GM19099 (cell line): ENCODE results near the gene CREBRF.

ENCODE experiments used
- POLR2A ChIP-seq: IDR thresholded peaks from 3 replicates; pipeline ENCODE4 v1.6.1; 2011; ENCODE audit warnings: low read depth; ENCODE audit not compliant: insufficient read length; ENCODE audit errors: extremely low read depth

The CREBRF gene

DNA sequence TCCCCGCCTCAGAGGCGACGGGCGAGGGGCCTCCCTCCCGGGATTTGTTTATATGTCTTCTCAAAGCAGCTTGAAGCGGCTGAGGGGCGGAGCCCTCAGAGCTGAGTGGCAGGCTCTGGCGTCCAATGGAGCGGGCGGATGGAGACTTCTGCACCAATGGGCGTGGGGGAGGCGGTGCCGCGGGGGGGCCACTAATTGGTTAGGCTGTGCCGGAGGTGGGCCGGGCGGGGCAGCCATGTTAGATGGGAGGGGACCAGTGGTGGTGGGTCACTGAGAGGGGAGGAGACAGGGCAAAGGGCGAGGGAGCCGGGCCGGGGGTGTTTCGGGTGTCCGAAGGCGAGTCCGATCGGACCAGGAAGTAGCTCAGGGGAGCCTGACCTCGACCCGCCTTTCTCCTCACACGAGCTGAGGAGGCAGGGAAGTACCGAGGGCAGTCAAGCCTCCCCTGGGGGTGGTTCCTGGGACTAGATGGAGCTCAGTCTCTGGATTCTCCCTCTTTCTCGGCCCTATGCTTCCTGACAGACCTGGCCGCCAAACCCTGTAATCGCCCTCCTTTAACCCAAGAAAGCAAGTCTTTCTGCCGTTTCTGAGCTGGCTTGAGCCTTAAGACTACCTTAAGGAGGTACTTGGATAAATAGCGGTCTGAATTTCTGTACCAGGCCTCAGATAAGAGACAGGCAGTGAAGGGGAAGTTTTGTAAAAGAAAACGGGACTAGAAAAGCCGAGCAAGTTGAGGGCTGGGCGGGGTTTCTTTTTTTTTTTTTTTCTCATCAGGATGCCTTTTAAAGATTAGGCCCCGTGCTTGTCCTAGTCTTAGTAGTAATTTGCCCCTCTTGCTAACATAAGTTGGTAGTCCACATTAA, 1.1 kb downstream of the CREBRF start:
- TF ChIP-seq POLR2A = peak; percentile 70

DNA sequence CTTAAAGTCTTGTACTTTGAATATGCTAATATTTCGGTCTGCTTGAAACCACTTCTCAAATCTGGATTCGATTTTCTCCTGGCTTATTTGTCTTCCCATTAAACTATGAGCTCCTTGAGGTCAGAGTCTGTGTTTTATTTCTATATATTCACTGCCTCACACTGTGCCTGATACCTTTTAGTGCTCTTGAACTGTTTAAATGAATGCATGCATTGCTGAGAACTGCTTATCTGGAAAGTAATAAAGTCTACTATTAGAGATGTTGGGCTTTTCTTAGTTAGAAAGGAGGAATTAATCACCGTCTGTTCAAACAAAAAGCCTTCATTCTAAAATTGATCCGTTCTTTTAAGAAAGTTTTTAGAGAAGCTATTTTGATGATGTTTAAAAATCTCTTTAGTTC, 6.0 kb downstream of the CREBRF start:
- no peak for TF ChIP-seq POLR2A

DNA sequence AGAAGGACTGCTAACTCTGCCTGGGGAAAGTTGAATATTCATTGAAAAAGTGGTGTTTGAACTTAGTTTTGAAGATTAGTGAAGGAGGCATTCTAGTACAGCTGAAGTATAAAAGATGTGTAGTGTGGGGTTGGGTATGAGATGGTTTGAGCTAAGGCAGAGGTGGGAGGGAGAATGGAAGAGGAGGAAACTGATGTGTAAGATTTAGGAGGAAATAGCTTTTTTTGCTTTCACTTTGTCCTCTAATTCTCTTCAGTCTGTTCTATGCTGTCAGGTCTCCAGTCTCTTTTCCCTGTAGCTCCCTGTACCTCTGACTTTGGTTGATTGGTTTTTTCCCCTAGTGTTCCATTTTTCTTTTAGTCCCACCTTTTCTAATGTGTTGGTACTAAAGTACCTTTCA, 9.0 kb downstream of the CREBRF start:
- no peak for TF ChIP-seq POLR2A

DNA sequence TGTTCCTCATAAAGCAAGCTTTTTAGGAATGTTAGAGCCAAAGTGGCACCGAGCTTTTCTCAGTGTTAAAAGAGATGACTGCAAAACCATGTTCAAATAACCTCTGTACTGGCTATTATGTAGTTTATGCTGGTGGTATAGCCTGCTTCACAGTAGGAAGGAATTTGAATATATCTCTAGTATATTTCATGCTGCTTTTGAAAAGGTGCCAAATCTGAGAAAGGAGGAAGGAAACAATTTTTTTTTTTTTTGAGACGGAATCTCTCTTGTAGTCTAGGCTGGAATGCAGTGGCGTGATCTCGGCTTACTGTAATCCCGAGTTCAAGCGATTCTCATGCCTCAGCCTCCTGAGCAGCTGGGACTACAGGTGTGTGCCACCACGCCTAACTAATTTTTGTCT, 13.5 kb downstream of the CREBRF start:
- TF ChIP-seq POLR2A = no peak

DNA sequence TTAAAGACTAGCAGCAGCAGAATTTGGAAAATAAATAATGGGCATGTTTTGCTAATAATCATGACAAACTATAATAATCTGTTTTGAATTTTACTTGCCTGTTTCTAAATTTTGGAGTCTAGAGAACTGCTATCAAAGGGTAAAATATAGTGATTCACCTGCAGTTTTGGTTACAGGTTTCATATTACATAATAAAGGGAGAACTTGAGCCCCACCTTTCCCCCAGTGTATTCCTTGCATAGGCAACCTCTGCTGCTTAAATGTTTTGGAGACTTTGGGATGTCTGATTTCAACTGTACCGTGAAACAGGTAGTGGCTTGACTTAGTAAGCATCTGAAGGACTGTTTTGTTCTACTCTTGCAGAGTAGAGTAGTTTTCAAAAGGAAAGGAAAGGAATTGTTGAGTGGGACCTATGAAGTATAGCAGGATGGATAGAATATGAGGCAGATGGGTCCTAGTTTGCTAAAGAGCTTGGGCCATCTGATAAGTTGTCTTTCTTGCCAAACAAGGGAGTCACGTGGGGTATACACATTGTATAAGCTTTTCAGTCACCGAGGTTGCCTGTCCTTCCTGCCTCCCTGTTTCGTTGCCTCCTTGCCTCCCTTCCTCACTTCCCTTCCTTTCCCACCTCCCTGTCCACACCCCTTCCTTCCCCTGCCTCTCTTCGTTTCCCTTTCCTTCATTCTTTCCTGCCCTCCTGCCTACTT, 19.1 kb downstream of the CREBRF start:
- TF ChIP-seq POLR2A = no peak

DNA sequence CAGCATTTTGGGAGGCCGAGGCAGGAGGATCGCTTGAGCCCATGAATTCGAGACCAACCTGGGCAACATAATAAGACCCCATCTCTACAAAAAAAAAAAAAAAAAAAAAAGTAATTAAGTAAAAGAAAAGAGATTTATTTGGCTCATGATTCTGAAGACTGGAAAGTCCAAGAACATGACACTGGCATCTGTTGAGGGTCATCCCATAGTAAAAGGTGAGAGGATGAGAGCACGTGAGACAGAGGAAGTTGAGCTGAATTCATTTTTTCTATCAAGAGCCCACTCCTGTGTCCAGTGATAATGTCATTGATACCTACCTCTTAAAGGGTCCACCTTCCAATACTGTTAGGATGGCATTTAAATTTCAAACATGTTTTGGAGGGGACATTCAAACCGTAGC, 19.8 kb downstream of the CREBRF start:
- TF ChIP-seq POLR2A = no peak

DNA sequence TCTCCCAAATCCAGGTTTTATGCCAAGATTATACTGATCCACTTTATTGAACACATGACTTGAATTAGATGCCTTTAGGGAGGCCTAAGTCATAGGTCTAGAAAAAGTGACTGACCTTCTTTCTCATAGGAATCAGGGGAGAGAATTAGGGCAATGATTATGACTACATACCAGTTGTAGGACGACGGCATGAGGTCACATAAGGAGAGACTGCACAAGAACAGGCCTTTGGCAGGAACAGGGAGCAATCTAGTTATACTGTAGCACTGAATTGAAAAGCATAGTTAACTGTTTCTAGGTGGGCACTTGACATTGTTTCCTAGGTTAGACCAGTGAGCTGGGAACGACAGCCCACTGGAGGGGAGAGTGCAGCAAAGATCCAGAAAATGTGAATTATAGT, 22.7 kb downstream of the CREBRF start:
- no peak for TF ChIP-seq POLR2A

DNA sequence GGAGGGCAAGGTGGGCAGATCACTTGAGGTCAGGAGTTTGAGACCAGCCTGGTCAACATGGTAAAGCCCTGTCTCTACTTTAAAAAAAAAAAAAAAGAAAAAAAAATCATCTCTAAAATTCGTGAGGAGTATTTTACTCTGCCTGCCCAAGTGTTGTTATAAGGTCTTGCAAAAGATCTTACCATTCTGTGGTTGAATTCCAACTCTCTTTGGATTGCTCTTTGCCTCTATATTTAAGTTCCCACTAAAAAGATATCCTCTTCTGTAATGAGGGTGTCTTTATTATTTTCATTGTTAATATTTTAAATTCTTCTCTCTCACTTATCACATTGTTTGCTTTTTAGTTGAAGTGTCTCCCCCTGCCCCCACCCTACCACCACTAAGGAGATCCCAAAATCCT, 33.4 kb downstream of the CREBRF start:
- no peak for TF ChIP-seq POLR2A

DNA sequence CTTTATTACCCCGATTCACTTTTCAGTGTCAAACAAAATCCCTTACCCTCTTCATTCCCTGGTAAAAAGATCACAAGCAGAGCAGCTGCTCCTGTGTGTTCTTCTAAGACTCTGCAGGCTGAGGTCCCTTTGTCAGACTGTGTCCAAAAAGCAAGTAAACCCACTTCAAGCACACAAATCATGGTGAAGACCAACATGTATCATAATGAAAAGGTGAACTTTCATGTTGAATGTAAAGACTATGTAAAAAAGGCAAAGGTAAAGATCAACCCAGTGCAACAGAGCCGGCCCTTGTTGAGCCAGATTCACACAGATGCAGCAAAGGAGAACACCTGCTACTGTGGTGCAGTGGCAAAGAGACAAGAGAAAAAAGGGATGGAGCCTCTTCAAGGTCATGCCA, 34.5 kb downstream of the CREBRF start:
- no peak for TF ChIP-seq POLR2A

DNA sequence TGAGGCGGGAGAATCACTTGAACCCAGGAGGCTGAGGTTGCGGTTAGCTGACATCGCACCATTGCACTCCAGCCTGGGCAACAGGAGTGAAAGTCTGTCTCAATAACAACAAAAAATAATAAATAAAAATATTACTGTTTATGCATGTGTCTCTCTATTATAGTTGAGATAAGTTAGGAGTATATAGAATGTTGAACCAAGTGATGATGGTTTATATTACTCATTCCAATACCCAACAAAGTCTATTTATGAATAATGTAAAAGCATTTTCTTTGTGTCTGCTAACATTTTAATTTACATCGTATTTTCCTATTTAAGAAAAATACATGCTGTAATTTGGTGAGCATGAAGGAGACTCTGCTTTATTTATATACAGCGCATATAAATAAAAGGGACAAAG, 35.8 kb downstream of the CREBRF start:
- TF ChIP-seq POLR2A = no peak

DNA sequence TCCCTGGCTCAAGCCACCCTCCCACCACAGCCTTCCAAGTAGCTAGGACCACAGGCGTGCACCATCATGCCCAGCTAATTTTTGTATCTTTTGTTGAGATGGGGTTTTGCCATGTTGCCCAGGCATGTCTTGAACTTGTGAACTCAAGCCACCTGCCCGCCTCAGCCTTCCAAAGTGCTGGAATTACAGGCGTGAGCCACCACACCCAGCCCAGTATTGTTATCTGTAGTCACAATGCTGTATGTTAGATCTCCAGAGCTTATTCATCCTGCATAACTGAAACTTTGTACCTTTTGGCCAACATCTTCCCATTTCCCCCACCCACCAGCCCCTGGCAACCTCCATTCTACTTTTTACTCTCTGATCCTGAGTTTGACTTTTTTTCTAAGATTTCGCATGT, 37.5 kb downstream of the CREBRF start:
- no peak for TF ChIP-seq POLR2A

DNA sequence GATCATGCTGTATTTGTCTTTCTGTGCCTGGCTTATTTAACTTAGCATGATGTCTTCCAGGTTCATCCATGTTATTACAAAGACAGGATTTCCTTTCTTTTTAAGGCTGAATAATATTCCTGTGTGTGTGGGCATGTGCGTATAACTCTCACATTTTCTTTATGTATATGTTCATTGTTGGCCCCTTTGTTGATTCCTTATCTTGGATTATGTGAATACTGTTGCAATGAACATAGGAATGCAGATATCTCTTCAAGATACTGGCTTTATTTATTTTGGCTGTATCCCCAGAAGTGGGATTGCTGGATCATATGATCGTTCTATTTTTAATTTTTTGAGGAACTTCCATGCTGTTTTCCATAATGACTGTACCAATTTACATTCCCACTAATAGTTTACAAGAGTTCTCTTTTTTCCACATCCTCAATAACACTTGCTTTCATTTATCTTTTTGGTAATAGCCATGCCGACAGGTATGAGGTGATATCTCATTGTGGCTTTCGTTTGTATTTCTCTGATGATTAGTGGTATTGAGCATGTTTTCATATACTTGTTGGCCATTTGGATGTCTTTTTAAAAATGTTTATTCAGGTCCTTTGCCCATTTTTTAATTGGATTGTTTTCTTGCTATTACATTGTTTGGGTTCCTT, 38.0 kb downstream of the CREBRF start:
- TF ChIP-seq POLR2A = no peak

DNA sequence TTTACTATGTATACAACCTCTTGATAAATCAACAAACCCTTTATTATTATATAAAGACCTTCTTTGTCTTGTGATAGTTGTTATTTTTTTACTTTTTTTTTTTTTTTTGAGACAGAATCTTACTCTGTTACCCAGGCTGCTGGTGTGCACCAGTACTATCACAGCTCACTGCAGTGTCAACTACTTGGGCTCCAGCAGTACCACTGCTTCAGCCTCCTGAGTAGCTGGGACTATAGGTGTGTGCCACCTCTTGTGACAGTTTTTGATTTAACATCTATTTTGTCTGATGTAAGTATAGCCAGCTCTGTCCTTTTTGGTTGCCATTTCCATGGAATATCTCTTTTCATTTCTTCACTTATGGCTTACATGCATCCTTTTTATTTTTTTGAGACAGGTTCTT, 42.6 kb downstream of the CREBRF start:
- no peak for TF ChIP-seq POLR2A

DNA sequence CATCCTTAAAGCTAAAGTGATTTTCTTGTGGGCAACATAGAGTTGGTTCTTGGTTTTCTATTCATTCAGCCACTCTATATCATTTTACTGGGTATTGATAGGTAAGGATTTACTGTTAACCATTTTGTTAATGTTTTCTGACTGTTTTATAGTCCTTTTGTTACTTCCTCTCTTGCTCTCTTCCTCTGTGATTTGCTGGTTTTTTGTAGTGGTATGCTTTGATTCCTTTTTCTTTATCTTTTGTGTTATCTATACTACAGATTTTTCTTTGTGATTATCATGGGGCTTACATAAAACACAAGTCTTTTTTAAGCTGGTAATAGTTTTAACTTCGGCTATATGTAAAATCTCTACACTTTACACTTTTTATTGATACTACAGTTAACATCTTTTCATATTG, 43.3 kb downstream of the CREBRF start:
- no peak for TF ChIP-seq POLR2A

DNA sequence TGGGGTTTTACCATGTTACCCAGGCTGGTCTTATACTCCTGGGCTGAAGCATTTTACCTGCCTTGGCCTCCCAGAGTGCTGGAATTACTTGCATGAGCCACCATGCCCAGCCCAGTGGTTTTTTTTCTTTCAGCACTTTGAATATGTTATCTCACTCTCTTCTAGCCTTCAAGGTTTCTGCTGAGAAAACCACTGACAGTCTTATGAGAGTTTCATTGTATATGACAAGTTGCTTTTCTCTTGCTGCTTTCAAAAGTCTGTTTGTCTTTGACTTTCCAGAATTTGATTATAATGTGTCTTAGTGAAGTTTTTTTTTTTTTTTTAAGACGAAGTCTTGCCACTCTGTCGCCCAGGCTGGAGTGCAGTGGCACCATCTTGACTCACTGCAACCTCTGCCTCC, 45.1 kb downstream of the CREBRF start:
- no peak for TF ChIP-seq POLR2A

DNA sequence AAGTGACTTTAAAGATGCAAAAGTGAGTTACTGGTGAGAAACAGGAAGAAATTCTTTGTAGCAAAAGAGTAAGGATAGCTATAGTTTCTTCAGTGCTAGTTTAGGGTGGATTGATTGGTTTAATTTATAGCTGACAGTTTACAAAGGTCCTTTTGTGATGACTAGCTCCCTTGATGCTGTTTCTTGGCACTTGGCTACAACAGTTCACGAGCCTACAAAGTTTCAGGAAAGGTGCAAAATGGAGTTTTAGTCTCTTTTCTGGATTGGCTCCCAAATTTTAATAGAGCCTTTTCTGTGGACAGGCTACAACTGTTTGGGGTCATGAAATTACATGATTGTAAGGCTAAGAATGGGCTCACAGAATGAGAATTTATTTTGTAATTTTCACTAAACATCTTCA, 47.3 kb downstream of the CREBRF start:
- TF ChIP-seq POLR2A = no peak
